GM18868 (cell line): ENCODE measurements around the gene HIVEP3.
A peak's percentile ranks its signal among the peaks of the same experiment; 100 is the strongest.
"Not testable (repeated sequence)": the region's sequence is repeated elsewhere in the genome, so short reads cannot be mapped to it uniquely, and the experiment has no call there.

Source experiments
- ATAC-seq: cut with Tn5 transposase; IDR thresholded peaks from one replicate; pipeline ENCODE4 v1.9.1; 2021; ENCODE audit warnings: mild to moderate bottlenecking, moderate library complexity; ENCODE audit not compliant: unreplicated experiment

HIVEP3 gene

DNA sequence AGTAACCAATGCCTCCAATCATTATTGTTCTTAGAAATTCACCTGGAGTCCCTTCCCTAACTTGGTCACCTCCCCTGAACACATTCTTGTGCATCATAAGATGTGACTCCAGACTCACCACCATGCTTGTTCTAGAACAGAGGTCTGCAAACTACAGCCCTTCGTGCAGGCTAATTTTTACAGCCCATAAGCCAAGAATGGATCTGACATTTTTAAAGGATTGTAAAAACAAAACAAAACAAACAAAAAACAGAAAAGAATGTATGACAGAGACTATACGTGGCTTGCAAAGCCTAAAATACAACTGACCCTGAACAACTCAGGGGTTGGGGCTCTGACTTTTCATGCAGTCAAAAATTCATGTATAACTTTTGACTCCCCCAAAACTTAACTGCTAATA is 6.2 kb upstream of the HIVEP3 start:
- ATAC-seq: no peak

DNA sequence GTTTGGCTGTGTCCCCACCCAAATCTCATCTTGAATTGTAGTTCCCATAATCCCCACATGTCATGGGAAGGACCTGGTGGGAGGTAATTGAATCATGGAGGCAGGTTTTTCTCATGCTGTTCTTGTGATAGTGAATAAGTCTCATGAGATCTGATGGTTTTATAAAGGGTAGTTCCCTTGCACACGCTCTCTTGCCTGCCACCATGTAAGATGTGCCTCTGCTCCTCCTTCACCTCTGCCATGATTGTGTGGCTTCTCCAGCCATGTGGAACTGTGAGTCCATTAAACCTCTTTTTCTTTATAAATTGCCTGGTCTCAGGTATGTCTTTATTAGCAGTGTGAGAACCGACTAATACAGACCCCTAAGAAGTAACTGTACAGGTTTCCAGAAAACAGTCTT is 2.5 kb upstream of the HIVEP3 start:
- not testable (repeated sequence) for ATAC-seq

DNA sequence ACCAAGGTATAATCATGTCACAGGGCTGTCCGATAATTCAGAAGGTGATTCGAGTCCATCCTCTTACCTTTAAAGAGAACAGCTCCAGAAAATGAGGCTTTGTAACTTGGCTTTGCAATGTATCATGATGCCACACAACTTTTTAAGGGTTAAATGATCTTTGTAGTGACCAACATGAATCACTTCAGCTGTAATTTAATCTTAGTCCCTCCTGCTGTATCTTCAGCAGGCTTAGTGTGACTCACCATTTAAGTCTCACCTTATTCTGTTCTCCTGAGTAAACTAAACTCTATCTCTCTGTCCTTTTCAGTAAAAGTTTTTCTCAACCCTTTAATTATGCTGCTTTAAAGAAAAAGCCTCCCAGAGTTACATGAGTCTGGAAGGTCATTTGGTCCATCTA is 1.9 kb upstream of the HIVEP3 start:
- ATAC-seq: no peak

DNA sequence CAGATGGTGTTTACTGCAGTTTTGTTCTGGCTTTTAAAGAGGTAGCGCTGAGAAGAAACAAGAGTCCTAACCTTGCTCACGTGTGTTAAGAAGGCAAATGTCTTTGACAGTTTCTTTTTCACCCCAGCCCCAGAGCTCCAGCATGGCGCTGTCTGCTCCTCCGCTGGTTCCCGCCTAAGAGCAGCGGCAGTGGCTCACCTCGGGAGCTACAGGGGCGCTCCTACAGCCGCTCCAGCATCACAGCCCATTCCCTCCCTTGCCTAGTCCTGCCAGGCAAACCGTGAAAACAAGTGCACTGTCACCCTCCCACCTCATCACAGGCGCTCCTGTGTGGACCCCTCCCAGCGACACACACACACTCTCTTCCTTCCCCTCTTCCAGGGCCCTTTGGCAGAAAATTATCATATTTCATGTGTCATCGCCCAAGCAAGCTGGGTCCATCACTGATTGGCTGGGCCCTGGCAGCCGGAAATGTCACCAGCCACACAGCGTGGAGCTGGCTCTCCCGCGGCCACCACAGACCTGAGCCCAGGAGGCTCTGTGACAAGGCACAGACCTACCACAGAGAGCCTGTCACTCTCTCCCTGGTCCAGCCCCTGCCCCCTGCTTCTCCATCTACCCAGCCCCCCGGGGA is 1.2 kb upstream of the HIVEP3 start:
- no peak for ATAC-seq

DNA sequence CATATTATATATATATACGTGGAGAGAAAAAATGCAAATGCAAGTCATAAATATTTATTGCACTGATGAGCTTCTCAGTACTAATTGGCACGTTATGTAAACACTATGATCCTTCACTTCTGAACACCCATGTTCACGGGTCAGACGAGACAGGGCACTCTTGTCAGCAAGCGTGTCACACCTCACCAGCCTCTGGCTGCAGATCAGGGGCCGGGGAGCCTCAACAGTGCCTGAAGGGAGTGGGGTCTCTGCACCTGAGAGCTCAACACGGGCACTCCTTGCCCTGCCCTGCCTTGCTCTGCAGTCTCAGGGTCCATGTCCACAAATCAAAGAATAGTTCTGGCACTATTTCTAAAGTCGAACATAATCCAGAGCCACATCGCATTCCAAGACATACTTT is 409 bp upstream of the HIVEP3 start:
- ATAC-seq: no peak

DNA sequence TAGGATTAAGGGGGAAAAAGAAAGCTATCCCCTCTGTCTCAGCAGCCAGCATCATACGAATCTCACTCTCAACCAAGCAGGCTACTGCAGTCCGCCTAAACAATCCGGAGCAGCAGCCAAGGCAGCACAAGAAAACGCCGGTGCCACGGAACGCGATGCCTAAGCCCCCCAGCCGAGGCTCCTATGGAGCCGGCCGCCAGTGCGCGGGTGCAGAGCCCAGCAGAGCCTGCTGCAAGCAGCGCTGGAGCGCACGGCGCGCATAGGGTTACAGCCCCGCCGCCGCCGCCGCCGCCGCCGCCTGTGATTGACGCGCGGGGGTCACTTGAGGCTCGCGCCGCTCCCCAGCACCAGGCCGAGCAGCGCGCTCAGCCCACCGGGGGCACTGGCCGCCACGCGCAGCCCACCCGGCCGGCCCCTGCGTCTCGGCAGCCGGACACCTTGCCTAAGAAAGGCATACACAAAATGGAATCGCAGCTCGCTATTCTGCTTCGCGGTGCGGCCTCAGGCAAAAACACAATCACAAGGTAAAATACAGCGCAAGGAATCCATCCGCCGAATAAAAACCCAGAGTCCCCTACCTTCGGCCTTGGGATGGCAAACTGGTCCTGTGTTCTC is 780 bp downstream of the HIVEP3 start:
- ATAC-seq: peak; percentile 45

DNA sequence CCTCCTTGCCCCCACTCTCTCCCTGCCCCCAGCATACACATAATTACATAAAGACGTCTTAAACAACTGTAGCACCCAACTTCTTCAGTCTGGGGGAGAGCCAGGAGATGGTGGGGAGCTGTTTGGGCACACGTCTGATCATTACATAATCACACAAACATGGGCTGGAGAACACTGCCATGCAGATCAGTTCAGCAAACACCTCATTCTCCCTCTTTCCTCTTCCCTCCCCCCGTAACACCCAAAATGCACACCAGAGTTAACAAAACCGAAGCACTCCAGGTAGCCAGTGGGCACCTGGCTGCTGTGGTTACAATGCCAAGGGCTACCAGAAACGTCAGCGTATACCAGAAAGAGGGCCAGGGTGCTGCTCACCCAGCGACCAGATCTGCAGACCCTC is 1.6 kb downstream of the HIVEP3 start:
- ATAC-seq: no peak

DNA sequence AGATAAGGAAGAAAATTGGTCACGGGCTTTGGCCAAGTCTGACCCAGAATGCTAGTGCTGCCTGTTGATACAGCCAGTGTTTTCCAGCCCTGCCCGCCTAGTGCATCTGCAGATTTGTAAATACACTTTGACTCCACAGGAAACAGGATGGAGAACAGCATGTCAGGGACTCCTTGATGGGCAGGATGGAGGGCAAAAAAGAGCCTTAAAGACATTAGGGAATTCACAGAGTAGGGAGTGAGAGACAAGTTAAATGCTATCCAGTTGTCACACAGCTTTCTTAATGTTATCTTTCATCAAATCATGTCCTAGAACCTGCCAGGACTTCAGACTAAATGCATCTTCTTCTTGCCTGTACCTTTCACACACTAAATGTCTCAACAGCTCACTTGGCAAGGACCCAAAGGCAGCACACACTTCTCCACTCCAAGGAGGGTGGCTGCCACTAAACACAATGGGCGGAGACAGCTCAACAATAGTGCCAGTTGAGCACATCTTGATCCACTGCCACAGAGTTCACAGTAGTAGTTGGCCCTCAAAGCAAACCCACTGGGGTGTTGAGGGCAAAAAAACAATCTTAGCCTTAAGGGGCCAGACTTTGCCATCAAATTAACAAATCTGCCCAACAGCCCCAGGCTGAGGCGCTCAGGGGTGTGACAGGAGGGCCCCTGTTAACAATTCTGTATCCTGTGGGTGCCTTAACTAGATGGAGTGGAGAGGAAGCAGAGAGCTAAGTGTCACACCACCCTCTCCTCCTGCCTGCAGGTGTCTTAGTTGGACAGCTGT is 2.7 kb downstream of the HIVEP3 start:
- no peak for ATAC-seq

DNA sequence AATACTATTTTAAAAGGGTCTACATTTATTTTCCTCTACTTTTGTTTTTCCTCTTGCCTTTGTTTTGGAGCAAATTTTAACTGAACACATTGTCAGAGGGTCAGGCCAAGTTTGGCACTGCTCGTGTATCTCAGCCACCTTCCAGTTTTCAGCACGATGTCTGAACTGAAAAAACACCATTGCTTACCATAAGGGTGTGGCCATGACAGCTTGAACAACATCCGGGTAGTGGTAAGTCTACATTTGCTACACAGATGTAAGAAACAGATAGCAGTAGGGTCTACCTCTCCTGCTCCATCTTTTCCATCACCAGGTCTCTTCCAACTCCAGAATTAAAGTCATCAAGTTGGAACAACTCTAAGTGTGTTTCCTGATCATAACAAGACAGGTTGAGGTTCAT is 4.2 kb downstream of the HIVEP3 start:
- no peak for ATAC-seq

DNA sequence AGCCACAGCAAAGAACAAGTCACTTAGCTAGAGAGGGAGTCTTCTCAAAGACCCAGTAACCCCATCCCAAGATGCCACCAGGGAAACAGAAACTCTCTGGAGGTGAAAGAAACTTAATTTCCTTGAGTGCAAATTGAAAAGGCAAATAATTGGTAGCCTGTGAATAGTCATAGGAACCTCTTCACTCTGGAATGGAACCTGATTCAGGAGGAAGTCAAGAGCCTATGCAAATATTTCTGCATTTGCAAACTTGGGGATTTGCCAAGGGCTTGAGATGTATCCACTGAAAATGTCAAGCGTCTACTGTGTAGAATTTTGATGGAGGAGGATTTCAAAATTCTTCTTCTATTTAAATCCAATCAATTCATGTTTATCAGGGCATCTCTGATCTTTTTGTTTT is 5.7 kb downstream of the HIVEP3 start:
- ATAC-seq: no peak

DNA sequence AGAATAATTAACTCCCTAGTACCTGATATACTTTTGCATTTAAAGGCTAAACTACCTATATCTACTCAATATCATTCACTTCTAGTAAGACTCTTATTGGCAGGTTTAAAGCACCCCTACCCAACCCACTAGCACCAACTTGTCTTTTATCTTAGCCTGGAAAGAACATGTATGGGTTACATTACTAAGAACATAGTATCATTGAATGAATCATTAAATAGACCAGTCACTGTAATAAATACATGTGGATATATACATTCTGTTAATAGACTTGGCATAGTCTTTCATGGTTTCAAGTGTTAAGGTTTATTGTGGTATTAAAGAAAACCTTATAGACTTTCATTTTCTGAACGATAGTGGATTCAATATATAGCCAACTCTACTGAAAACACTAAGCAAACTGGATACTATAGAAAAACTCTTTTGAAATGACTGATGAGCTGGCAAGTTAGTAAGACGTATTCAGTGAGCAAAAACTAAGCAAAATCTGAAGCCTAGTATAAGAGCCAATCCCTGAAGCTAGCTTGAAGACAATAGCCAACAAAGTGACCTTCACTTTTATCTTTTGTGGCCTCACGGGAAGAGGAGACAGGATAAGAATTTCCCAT is 10.3 kb downstream of the HIVEP3 start:
- no peak for ATAC-seq

DNA sequence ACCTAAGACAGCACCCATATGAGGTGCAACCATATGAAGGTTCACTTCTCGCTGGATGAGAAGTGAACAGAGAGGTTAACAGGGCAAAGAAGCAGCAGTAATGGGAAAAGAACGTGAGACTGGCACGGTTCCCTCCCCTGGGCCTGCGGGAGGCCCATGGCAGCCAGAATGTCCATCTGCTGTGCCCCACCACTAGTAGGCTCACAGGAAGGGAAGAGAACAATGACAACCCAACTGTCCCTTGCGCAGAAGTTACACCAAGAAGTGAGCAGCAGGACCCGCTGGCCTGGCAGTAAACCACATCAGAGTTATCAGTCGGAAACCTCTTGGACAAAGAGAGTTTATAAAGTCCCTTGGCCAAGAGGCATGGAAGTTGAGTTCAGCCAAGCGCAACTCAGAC is 11.3 kb downstream of the HIVEP3 start:
- ATAC-seq: no peak

DNA sequence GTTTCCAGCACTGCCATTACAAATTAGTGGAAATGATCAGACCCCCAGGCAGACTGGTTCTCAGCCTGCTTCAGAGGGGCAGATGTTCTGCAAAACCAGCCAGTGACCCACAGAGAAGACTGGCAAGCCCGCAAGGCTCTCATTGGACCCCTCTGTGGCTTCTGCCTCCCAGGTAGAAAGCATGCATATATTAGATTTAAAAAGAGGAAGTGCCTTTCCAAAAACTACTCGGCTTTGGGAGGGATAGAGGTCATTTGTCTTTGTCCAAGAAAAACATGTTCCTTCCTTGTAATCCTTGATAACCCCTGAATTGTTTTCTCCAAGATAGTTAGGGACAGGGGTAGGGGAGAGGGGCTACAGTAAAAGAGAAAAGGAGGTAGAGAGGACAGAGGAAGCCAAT is 11.8 kb downstream of the HIVEP3 start:
- ATAC-seq: no peak

DNA sequence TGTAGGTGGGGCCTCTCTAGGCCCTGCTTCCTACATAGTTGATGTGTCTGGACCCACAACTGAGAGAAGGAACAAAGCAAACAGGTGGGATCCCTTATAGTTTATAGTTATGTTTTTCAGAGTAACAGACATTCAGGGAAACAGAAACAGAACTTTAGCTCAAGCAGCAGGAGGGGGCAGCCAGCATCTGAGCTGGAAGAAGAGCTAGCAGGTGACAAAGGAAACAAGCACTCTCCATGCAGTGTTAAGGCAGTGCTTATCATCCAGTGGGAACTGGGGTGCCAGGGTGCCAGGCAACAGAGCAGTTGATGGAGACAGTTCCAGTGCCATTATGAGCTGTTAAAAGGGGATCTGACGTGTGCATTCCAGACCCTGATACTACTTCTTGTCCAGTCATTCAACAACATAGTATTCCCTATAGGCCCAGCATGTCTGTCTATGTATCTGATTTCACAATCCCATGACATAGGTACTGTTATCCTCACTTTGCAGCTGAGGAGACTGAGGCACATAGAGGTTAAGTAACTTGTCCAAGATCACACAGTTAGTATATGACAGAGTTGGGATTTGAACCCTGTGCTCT is 13.5 kb downstream of the HIVEP3 start:
- no peak for ATAC-seq

DNA sequence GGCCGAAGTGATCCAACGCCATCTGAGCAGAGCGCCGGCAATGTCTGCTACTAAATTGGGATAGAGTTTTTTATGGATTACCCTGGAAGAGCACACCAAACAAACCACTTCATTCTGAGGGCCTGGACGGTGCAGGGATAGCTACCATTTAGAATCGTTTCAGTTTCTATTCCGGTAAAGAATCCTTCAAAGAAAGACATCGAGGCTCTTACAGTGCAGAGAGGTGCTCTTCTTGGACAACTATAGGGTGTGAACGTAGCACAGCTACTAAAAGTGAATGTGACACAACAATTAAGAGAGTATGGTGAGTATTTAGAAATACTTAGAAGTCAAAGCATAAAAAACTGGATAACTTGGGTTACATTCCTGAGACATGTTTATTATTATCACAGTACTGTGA is 16.1 kb downstream of the HIVEP3 start:
- ATAC-seq: no peak

DNA sequence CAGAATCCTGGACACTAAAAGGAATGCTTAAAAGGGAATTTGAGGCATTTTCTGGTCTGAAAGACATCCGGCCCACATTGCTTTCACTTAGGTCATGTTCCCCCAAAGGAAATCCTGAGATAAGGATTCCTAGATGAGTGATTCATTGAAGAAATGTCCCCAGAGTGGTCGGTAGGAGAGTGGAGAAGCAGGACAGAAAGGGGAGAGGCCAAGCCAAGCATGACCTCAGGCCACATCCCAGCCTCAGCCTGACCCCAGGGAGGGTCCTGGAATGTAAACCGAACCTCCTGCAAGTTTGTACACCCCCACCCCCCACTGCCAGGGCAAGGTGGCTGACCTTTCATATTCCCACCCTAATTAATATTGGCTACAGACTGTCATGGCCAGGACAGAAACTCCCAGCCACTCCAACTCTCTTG is 16.6 kb downstream of the HIVEP3 start:
- no peak for ATAC-seq

DNA sequence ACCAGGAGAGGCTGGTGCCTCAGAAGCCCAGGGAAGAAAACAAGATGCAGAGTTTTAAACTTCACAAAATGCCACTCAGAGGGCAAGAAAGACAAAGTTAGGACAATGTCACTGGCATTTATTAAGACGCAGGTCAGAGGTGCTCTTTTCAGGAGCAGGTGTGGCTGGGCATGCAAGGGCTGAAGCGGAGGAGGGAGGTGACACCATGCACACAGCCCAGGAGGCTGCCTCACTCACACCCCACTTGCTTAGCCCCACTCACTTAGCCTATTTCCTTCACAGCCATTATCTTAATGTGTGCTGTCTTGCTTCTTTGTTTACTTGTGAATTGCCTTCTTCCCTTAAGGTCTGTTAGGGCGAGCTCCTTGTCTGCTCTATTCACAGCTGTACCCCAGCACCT is 17.2 kb downstream of the HIVEP3 start:
- no peak for ATAC-seq

DNA sequence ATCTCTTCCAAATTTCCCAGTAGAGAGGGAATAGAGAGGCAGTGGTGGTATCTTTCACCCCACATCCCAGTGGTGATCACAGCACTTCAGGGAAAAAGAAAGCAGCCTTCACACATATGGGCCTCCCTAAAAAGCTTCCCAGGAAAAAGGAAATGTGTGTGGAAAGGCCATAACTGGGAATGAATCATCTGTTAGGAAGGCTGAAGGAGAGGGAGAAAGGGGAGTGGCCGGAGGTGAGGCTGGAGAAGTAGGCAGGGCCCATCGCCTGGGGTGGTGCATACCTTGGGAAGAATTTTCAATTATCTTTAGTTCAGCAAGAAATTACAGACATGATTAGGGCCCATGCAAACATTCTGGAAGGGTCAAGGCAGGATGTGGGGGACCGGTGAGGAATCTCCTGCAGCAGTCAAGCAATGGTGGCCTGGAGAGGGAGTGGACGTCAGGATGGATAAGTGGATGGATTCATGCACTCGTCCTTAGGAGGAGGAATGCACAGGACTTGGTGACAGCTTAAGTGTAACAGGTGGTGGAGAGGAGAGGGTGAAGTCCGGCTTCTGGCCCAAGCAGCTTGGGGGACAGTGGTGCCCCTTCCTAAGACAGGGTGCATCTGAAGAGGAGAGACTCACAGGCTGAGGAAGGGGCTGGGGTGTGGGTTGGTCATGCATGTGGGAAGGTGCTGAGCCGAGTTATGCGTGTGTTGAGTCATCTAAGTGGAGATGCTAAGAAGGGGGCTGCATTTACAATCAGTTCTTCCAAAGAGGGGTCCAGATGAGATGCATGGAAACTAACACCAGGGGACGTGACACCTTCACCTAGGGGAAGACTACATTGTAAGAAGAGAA is 17.9 kb downstream of the HIVEP3 start:
- no peak for ATAC-seq

DNA sequence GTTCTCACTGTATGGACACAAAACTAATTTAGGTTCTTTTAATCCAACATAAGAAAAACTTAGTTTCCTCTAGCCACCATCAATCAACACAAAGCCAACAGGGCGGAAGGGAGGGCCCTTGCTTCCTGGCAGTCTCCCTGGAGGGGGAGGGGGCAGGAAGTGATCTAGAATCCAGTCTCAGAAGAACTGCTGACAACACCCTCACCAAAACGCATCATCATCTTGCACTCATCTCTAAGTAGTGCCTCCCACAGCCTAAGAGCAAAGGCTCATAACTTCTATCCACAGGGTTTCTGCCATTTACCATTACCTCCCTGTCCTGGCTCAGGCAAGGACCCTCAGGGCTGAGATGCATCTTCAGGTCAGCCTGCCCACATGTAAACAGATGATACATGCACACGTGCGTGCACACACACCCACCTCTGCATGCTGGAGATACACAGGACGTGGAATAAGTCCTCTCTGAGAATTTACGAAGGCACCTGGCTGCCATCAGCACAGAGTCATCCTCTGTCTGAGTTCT is 20.5 kb downstream of the HIVEP3 start:
- ATAC-seq: no peak

DNA sequence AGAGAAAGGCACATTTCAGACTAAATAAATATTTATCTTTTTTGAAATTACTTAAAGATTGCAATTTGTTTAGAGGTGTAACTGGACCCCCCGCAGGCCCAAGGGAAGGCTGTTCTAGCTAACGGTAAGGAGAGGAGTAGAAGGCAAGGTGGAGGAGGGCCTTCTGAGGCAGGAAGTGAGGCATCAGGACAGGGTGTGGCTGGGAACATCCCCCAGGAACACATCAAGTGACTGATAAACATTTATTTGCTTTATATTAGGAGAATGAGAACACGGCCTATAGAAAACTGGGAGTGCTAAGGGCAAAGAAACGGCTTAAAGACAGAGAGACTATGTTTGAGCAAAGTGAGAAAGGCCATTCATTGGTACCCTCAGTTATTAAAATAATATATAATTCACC is 23.2 kb downstream of the HIVEP3 start:
- no peak for ATAC-seq
